Immature natural killer cell (primary cell): ENCODE results near the gene SERPINB6. TPM values are rescaled to one million over a fixed set of nuclear protein-coding genes. Genes with fewer than 3 reads are reported as not detected.
A peak's percentile ranks its signal among the peaks of the same experiment; 100 is the strongest.

ENCODE experiments used
- DNase-seq, 3 donors: peaks; one replicate each; pipeline ENCODE4 v3.0.0; 2022; ENCODE audit warnings: mixed read lengths in 1 of 3
- H3K27ac Mint-ChIP-seq, 6 donors: one replicate each; pipeline ENCODE4 v1.8.0; 2020; ENCODE audit warnings: mixed read lengths in 6 of 6, mild to moderate bottlenecking in 5 of 6, inconsistent platforms in 4 of 6, moderate library complexity in 3 of 6
- H3K27me3 Mint-ChIP-seq, 3 donors: one replicate each; pipeline ENCODE4 v1.8.0; 2020 to 2021; ENCODE audit warnings: low read depth in 3 of 3, mild to moderate bottlenecking in 3 of 3, mixed read lengths in 3 of 3, moderate library complexity in 3 of 3, inconsistent platforms in 1 of 3
- H3K36me3 Mint-ChIP-seq, 3 donors: one replicate each; pipeline ENCODE4 v1.8.0; 2020; ENCODE audit warnings: mixed read lengths in 3 of 3, inconsistent platforms in 2 of 3, mild to moderate bottlenecking in 2 of 3
- H3K4me1 Mint-ChIP-seq, 2 donors: one replicate each; pipeline ENCODE4 v1.8.0; 2020; ENCODE audit warnings: inconsistent platforms in 2 of 2, mild to moderate bottlenecking in 2 of 2, mixed read lengths in 2 of 2, moderate library complexity in 1 of 2
- H3K4me3 Mint-ChIP-seq, 5 donors: one replicate each; pipeline ENCODE4 v1.8.0; 2020; ENCODE audit warnings: mild to moderate bottlenecking in 5 of 5, mixed read lengths in 5 of 5, inconsistent platforms in 3 of 5, moderate library complexity in 3 of 5
- H3K9me3 Mint-ChIP-seq, 6 donors: one replicate each; pipeline ENCODE4 v1.8.0; 2020; ENCODE audit warnings: mild to moderate bottlenecking in 6 of 6, mixed read lengths in 6 of 6, inconsistent platforms in 4 of 6, moderate library complexity in 3 of 6
- polyA plus RNA-seq, 3 donors: library from polyadenylated mRNA; unstranded; fragments of 300-500 nt; fragmentation: Illumina TruSeq; gene quantifications; one replicate each; pipeline ENCODE4 v1.2.3, GENCODE V29; 2021

SERPINB6 gene
- polyA plus RNA-seq, 3 donors from 2014 or later = 196 to 243 (median 199) TPM

- no peak overlapping the region for H3K4me3 Mint-ChIP-seq
- peaks cover 0 to 2% (median 0%) of the 10 kb centered on the region in 3 donors for H3K27me3 Mint-ChIP-seq
- no peak for DNase-seq
- H3K36me3 Mint-ChIP-seq = peaks cover 22 to 53% (median 49%) of the 10 kb centered on the region in 3 donors
- peaks cover 24 to 36% of the 10 kb centered on the region in 2 donors for H3K4me1 Mint-ChIP-seq
- no peaks in the 10 kb centered on the region for H3K9me3 Mint-ChIP-seq
- peak overlapping the region in 3 of 6 donors; percentile 12 to 67 (median 19) for H3K27ac Mint-ChIP-seq
These were observed 18.3 kb downstream of the SERPINB6 start for GRCh38 chr6:2953098-2953497.

GRCh38 chr6:2952557-2953095 lies 18.7 kb downstream of the SERPINB6 start:
- Mint-ChIP-seq H3K36me3 (peaks cover 26 to 57% (median 53%) of the 10 kb centered on the region in 3 donors), H3K27ac (peak overlapping the region in 5 of 6 donors; percentile 7 to 67 (median 46)), H3K27me3 (peaks cover 0 to 2% (median 0%) of the 10 kb centered on the region in 3 donors), H3K4me3 (peak overlapping the region in 1 of 5 donors; percentile 51), H3K9me3 (no peaks in the 10 kb centered on the region), H3K4me1 (peaks cover 19 to 31% of the 10 kb centered on the region in 2 donors)
- peak in 2 of 3 donors; percentile 26 to 42 for DNase-seq

- Mint-ChIP-seq H3K4me1 (peaks cover 17 to 24% of the 10 kb centered on the region in 2 donors), H3K27me3 (peaks cover 0 to 2% (median 0%) of the 10 kb centered on the region in 3 donors), H3K27ac (peak overlapping the region; percentile 66 to 88 (median 78)), H3K9me3 (no peaks in the 10 kb centered on the region), H3K36me3 (peaks cover 29 to 62% (median 58%) of the 10 kb centered on the region in 3 donors), H3K4me3 (peak overlapping the region; percentile 27 to 52 (median 46))
- DNase-seq = peak in 2 of 3 donors; percentile 22 to 41
These were observed 19.6 kb downstream of the SERPINB6 start for GRCh38 chr6:2951728-2952127.

- H3K9me3 Mint-ChIP-seq = no peaks in the 10 kb centered on the region
- no peak for DNase-seq
- no peak overlapping the region for H3K4me3 Mint-ChIP-seq
- peaks cover 29 to 61% (median 58%) of the 10 kb centered on the region in 3 donors for H3K36me3 Mint-ChIP-seq
- no peak overlapping the region for H3K27ac Mint-ChIP-seq
- peaks cover 0 to 2% (median 0%) of the 10 kb centered on the region in 3 donors for H3K27me3 Mint-ChIP-seq
- peaks cover 17 to 28% of the 10 kb centered on the region in 2 donors for H3K4me1 Mint-ChIP-seq
These were observed 20.7 kb downstream of the SERPINB6 start for GRCh38 chr6:2950713-2951112.

GRCh38 chr6:2949536-2950083 lies 21.8 kb downstream of the SERPINB6 start:
- no peaks in the 10 kb centered on the region for H3K9me3 Mint-ChIP-seq
- H3K27me3 Mint-ChIP-seq = peaks cover 0 to 5% (median 0%) of the 10 kb centered on the region in 3 donors
- H3K27ac Mint-ChIP-seq = peak overlapping the region in 1 of 6 donors; percentile 35
- DNase-seq = no peak
- H3K4me3 Mint-ChIP-seq = no peak overlapping the region
- peaks cover 29 to 61% (median 58%) of the 10 kb centered on the region in 3 donors for H3K36me3 Mint-ChIP-seq
- H3K4me1 Mint-ChIP-seq = peaks cover 18 to 38% of the 10 kb centered on the region in 2 donors

GRCh38 chr6:2949121-2949520 lies 22.2 kb downstream of the SERPINB6 start:
- Mint-ChIP-seq H3K4me3 (no peak overlapping the region), H3K36me3 (peaks cover 29 to 56% (median 54%) of the 10 kb centered on the region in 3 donors), H3K4me1 (peaks cover 20 to 43% of the 10 kb centered on the region in 2 donors), H3K9me3 (no peaks in the 10 kb centered on the region), H3K27ac (no peak overlapping the region), H3K27me3 (peaks cover 0 to 7% (median 0%) of the 10 kb centered on the region in 3 donors)
- no peak for DNase-seq

- no peaks in the 10 kb centered on the region for H3K9me3 Mint-ChIP-seq
- H3K36me3 Mint-ChIP-seq = peaks cover 29 to 53% (median 52%) of the 10 kb centered on the region in 3 donors
- H3K4me1 Mint-ChIP-seq = peaks cover 23 to 50% of the 10 kb centered on the region in 2 donors
These were observed 22.9 kb downstream of the SERPINB6 start for GRCh38 chr6:2948228-2949025.

GRCh38 chr6:2947445-2947844 lies 23.9 kb downstream of the SERPINB6 start:
- H3K36me3 Mint-ChIP-seq = peaks cover 25 to 44% (median 43%) of the 10 kb centered on the region in 3 donors
- H3K27ac Mint-ChIP-seq = no peak overlapping the region
- H3K4me1 Mint-ChIP-seq = peaks cover 32 to 59% of the 10 kb centered on the region in 2 donors
- no peak overlapping the region for H3K4me3 Mint-ChIP-seq
- DNase-seq = no peak
- no peaks in the 10 kb centered on the region for H3K9me3 Mint-ChIP-seq
- H3K27me3 Mint-ChIP-seq = peaks cover 3 to 9% (median 6%) of the 10 kb centered on the region in 3 donors

More at GRCh38 chr6:2948228-2949025, 22.9 kb downstream of the SERPINB6 start:
- DNase-seq = no peak
- Mint-ChIP-seq H3K27ac (peak overlapping the region in 1 of 6 donors; percentile 26), H3K27me3 (peaks cover 0 to 7% (median 0%) of the 10 kb centered on the region in 3 donors), H3K4me3 (no peak overlapping the region)

- Mint-ChIP-seq H3K4me3 (no peak overlapping the region), H3K27ac (no peak overlapping the region), H3K4me1 (peaks cover 41 to 68% of the 10 kb centered on the region in 2 donors), H3K36me3 (peaks cover 20 to 34% (median 30%) of the 10 kb centered on the region in 3 donors), H3K9me3 (peaks cover 0 to 4% (median 3%) of the 10 kb centered on the region in 6 donors), H3K27me3 (peaks cover 10 to 15% (median 13%) of the 10 kb centered on the region in 3 donors)
- no peak for DNase-seq
These were observed 26.3 kb downstream of the SERPINB6 start for GRCh38 chr6:2945153-2945452.

- no peak for DNase-seq
- H3K27ac Mint-ChIP-seq = peak overlapping the region in 3 of 6 donors; percentile 4 to 45 (median 34)
- peaks cover 0 to 7% (median 5%) of the 10 kb centered on the region in 6 donors for H3K9me3 Mint-ChIP-seq
- peaks cover 12 to 18% (median 15%) of the 10 kb centered on the region in 3 donors for H3K27me3 Mint-ChIP-seq
- peaks cover 16 to 31% (median 26%) of the 10 kb centered on the region in 3 donors for H3K36me3 Mint-ChIP-seq
- no peak overlapping the region for H3K4me3 Mint-ChIP-seq
- H3K4me1 Mint-ChIP-seq = peaks cover 41 to 69% of the 10 kb centered on the region in 2 donors
These were observed 26.8 kb downstream of the SERPINB6 start for GRCh38 chr6:2944405-2945152.

- Mint-ChIP-seq H3K27ac (peak overlapping the region; percentile 82 to 97 (median 96)), H3K4me3 (peak overlapping the region; percentile 70 to 85 (median 77)), H3K9me3 (peaks cover 0 to 7% (median 6%) of the 10 kb centered on the region in 6 donors), H3K4me1 (peaks cover 45 to 65% of the 10 kb centered on the region in 2 donors), H3K27me3 (peaks cover 12 to 22% (median 17%) of the 10 kb centered on the region in 3 donors), H3K36me3 (peaks cover 9 to 21% (median 16%) of the 10 kb centered on the region in 3 donors)
- no peak for DNase-seq
These were observed 27.8 kb downstream of the SERPINB6 start for GRCh38 chr6:2943564-2943955.

- peak overlapping the region; percentile 70 to 85 (median 77) for H3K4me3 Mint-ChIP-seq
- H3K9me3 Mint-ChIP-seq = peaks cover 0 to 7% (median 6%) of the 10 kb centered on the region in 6 donors
- peaks cover 7 to 16% (median 12%) of the 10 kb centered on the region in 3 donors for H3K36me3 Mint-ChIP-seq
- peaks cover 12 to 26% (median 17%) of the 10 kb centered on the region in 3 donors for H3K27me3 Mint-ChIP-seq
- H3K4me1 Mint-ChIP-seq = peaks cover 50 to 70% of the 10 kb centered on the region in 2 donors
- peak; percentile 14 to 21 (median 18) for DNase-seq
- H3K27ac Mint-ChIP-seq = peak overlapping the region; percentile 82 to 97 (median 96)
These were observed 28.3 kb downstream of the SERPINB6 start for GRCh38 chr6:2942914-2943563.
